Measurements from ENCODE around the gene MUC21. TPM values are rescaled to one million over a fixed set of nuclear protein-coding genes. Genes with fewer than 3 reads are reported as not detected.

The MUC21 gene
- polyA plus RNA-seq, 1 of the 3 experiments (the other 2 are of a cell fraction) = not detected

DNA sequence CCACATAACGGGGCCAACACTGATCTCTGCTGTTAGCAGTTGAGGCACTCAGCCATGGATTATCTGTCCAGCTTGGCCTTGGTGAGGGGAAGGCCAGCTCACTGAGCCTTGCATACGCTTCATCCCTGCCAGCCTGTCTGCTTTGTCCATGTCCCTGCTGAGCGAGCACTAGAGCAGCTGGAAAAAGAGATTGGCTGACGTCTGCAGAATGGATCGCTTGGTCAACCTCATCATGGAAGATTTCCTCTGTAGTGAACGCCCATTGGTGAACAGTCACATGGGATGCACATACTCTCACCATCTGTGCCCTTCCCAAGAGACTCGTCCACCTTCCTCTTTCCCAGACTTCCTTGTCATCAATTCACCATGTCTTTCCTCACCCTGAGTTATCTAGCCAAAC lies 53.7 kb downstream of the MUC21 start:
- TF ChIP-seq RAD21 (IDR thresholded peaks at IDR 0.05; ENCODE audit: low read length) = no peak
- TF ChIP-seq, protein P1, sequence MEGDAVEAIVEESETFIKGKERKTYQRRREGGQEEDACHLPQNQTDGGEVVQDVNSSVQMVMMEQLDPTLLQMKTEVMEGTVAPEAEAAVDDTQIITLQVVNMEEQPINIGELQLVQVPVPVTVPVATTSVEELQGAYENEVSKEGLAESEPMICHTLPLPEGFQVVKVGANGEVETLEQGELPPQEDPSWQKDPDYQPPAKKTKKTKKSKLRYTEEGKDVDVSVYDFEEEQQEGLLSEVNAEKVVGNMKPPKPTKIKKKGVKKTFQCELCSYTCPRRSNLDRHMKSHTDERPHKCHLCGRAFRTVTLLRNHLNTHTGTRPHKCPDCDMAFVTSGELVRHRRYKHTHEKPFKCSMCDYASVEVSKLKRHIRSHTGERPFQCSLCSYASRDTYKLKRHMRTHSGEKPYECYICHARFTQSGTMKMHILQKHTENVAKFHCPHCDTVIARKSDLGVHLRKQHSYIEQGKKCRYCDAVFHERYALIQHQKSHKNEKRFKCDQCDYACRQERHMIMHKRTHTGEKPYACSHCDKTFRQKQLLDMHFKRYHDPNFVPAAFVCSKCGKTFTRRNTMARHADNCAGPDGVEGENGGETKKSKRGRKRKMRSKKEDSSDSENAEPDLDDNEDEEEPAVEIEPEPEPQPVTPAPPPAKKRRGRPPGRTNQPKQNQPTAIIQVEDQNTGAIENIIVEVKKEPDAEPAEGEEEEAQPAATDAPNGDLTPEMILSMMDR (IDR thresholded peaks at IDR 0.05) = no peak
- no peak for TF ChIP-seq POLR2AphosphoS5 (IDR thresholded peaks at IDR 0.05; ENCODE audit: low read depth, low read length)
- no peak for TF ChIP-seq FOSL2 (IDR thresholded peaks at IDR 0.05; ENCODE audit: borderline replicate concordance, low read depth)
- TF ChIP-seq, protein P2, sequence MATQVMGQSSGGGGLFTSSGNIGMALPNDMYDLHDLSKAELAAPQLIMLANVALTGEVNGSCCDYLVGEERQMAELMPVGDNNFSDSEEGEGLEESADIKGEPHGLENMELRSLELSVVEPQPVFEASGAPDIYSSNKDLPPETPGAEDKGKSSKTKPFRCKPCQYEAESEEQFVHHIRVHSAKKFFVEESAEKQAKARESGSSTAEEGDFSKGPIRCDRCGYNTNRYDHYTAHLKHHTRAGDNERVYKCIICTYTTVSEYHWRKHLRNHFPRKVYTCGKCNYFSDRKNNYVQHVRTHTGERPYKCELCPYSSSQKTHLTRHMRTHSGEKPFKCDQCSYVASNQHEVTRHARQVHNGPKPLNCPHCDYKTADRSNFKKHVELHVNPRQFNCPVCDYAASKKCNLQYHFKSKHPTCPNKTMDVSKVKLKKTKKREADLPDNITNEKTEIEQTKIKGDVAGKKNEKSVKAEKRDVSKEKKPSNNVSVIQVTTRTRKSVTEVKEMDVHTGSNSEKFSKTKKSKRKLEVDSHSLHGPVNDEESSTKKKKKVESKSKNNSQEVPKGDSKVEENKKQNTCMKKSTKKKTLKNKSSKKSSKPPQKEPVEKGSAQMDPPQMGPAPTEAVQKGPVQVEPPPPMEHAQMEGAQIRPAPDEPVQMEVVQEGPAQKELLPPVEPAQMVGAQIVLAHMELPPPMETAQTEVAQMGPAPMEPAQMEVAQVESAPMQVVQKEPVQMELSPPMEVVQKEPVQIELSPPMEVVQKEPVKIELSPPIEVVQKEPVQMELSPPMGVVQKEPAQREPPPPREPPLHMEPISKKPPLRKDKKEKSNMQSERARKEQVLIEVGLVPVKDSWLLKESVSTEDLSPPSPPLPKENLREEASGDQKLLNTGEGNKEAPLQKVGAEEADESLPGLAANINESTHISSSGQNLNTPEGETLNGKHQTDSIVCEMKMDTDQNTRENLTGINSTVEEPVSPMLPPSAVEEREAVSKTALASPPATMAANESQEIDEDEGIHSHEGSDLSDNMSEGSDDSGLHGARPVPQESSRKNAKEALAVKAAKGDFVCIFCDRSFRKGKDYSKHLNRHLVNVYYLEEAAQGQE (IDR thresholded peaks at IDR 0.05; ENCODE audit: low read depth, low read length) = no peak
- no peak for TF ChIP-seq FOXM1 (IDR thresholded peaks at IDR 0.05; ENCODE audit: low read depth)
- no peak for TF ChIP-seq SMC3 (IDR thresholded peaks at IDR 0.05; ENCODE audit: low read depth, low read length)
- TF ChIP-seq TAF1 (IDR thresholded peaks at IDR 0.05; ENCODE audit: borderline replicate concordance, low read depth, low read length) = no peak
- TF ChIP-seq NFIC (IDR thresholded peaks at IDR 0.05; ENCODE audit: borderline replicate concordance) = no peak
- no peak for TF ChIP-seq RXRA (IDR thresholded peaks at IDR 0.05; ENCODE audit: borderline replicate concordance, low read depth)
- no peak for TF ChIP-seq RFX5 (IDR thresholded peaks at IDR 0.05; ENCODE audit: low read length)
- TF ChIP-seq TEAD4 (IDR thresholded peaks at IDR 0.05; ENCODE audit: borderline replicate concordance, insufficient read depth) = no peak
- no peak for TF ChIP-seq MXI1 (IDR thresholded peaks at IDR 0.05; ENCODE audit: low read depth, low read length)
- no peak for TF ChIP-seq JUND (IDR thresholded peaks at IDR 0.05)
- TF ChIP-seq, protein P3, sequence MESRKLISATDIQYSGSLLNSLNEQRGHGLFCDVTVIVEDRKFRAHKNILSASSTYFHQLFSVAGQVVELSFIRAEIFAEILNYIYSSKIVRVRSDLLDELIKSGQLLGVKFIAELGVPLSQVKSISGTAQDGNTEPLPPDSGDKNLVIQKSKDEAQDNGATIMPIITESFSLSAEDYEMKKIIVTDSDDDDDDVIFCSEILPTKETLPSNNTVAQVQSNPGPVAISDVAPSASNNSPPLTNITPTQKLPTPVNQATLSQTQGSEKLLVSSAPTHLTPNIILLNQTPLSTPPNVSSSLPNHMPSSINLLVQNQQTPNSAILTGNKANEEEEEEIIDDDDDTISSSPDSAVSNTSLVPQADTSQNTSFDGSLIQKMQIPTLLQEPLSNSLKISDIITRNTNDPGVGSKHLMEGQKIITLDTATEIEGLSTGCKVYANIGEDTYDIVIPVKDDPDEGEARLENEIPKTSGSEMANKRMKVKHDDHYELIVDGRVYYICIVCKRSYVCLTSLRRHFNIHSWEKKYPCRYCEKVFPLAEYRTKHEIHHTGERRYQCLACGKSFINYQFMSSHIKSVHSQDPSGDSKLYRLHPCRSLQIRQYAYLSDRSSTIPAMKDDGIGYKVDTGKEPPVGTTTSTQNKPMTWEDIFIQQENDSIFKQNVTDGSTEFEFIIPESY (IDR thresholded peaks at IDR 0.05; ENCODE audit: borderline replicate concordance, low read depth) = no peak
- no peak for TF ChIP-seq EZH2phosphoT487 (IDR thresholded peaks at IDR 0.05; ENCODE audit: borderline replicate concordance, low read depth)
- TF ChIP-seq, protein P4, sequence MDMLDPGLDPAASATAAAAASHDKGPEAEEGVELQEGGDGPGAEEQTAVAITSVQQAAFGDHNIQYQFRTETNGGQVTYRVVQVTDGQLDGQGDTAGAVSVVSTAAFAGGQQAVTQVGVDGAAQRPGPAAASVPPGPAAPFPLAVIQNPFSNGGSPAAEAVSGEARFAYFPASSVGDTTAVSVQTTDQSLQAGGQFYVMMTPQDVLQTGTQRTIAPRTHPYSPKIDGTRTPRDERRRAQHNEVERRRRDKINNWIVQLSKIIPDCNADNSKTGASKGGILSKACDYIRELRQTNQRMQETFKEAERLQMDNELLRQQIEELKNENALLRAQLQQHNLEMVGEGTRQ (IDR thresholded peaks at IDR 0.05; ENCODE audit: borderline replicate concordance, low read depth, low read length) = no peak
- TF ChIP-seq GATA2 (CRISPR knock-in tag; IDR thresholded peaks at IDR 0.05) = no peak
- no peak for TF ChIP-seq ELF1 (IDR thresholded peaks at IDR 0.05)
- TF ChIP-seq MEF2A (IDR thresholded peaks at IDR 0.05; ENCODE audit: borderline replicate concordance, low read depth) = no peak
- H2AFZ ChIP-seq (ENCODE audit: low read depth) = no peak overlapping the region
- no peaks in the 10 kb centered on the region for H3K36me3 ChIP-seq (replicated peaks in 1 of 2; ENCODE audit: control insufficient read depth in 1 of 2, insufficient read depth in 2 of 2, low read length in 1 of 2)
- peak overlapping the region; percentile 5 to 58; a peak in 1 of 4 replicates for H3K27ac ChIP-seq (ENCODE audit: low read depth in 2 of 2, low read length in 1 of 2)
- peak overlapping the region; percentile 58; the same call in 1 of the 2 replicates for H3K4me2 ChIP-seq
- no peaks in the 10 kb centered on the region for H3F3A ChIP-seq (replicated peaks; ENCODE audit: insufficient read depth)
- no peak for DNase-seq
- peaks cover 5 to 7% of the 10 kb centered on the region in 2 experiments; a peak in 2 of 4 replicates for H3K4me1 ChIP-seq (ENCODE audit: control insufficient read depth in 1 of 2, insufficient read depth in 2 of 2, low read depth in 1 of 2, low read length in 1 of 2)
- H3K9me2 ChIP-seq = no peaks in the 10 kb centered on the region
- no peak overlapping the region for H3K9ac ChIP-seq
- H3K27me3 ChIP-seq (ENCODE audit: insufficient read depth) = no peaks in the 10 kb centered on the region
- H4K20me1 ChIP-seq (ENCODE audit: insufficient read depth) = no peaks in the 10 kb centered on the region
- 61% methylated on average over 7 of the region's 7 CpGs for whole genome bisulfite sequencing (ENCODE audit: low lambda C conversion rate)
- H3K9me3 ChIP-seq = no peaks in the 10 kb centered on the region
- POLR2A ChIA-PET = no interaction called here
- no peaks in the 10 kb centered on the region for H3K79me2 ChIP-seq (ENCODE audit: insufficient read depth)
- CTCF ChIA-PET = interaction anchor here (1.0 kb wide), 1 partner anchor 46 kb away, joined by 3 read pairs; no protein-coding TSS in a partner anchor
- H3K4me3 ChIP-seq (ENCODE audit: low read depth in 2 of 2, low read length in 1 of 2) = no peak overlapping the region

All from SK-N-SH (cell line).